ENCODE measurements around the gene TRIM16.
"Not testable (repeated sequence)": the region's sequence is repeated elsewhere in the genome, so short reads cannot be mapped to it uniquely, and the experiment has no call there.

Gene TRIM16

GRCh38 chr17:15658296-15658695, 25.8 kb downstream of the TRIM16 start:
- DNase-seq (ENCODE audit: low read depth in 3 of 3), result no peak

DNA sequence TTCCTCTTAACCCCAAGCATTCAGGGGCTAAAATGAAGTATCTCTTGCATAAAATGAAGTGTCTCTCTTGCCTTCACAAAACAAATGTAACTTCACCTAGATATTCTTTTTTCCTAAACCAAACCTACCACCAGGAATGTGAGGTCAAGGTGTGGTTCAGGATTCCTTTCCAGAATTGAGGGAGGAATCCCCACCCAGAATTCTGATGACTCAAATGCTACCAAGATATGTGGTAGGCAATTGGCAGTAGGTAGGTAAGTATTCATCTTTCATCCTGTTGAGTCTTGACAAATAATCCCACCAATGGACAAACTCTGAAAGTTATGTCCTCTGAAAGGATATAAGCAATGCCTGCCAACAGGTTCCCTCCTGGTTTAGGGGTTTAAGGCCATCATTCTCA, 26.2 kb downstream of the TRIM16 start:
- DNase-seq (ENCODE audit: low read depth in 3 of 3), result no peak

DNA sequence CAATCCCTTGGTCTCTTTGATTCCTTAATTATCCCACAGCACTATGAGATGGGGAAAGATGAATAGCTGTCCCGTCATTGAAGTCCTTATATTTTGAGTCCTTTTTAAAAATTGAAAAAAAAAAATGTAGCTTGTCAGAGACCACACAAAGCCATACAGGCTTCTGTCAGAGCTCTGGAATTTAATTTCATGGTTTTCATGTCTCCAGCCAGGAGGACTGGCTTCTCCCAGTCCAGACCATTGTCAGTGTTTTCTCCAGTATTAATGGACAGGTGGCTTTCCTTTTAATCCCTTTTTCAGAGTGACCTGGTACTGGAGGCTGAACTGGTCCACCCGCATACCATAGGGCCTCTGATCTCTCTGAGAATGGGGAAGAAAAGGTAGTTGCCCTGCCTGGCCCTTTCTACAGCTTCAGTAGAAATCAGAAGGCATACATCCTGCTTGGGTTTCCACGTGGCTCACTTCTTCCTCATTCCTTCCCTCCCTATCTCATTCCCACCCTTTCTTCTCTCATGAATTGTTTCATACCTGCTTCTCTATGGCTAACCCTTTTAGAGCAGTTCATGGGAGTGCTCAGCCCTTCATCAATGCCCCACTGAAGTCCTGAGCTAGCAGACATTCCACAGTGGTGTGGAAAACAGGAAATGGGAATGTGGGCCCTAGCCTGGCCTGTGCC, 29.1 kb downstream of the TRIM16 start:
- DNase-seq (ENCODE audit: low read depth in 3 of 3), result no peak

GRCh38 chr17:15654401-15654800, 29.7 kb downstream of the TRIM16 start:
- not testable (repeated sequence) for DNase-seq (ENCODE audit: low read depth in 3 of 3)

GRCh38 chr17:15652960-15653359, 31.2 kb downstream of the TRIM16 start:
- no peak for DNase-seq (ENCODE audit: low read depth in 3 of 3)

DNA sequence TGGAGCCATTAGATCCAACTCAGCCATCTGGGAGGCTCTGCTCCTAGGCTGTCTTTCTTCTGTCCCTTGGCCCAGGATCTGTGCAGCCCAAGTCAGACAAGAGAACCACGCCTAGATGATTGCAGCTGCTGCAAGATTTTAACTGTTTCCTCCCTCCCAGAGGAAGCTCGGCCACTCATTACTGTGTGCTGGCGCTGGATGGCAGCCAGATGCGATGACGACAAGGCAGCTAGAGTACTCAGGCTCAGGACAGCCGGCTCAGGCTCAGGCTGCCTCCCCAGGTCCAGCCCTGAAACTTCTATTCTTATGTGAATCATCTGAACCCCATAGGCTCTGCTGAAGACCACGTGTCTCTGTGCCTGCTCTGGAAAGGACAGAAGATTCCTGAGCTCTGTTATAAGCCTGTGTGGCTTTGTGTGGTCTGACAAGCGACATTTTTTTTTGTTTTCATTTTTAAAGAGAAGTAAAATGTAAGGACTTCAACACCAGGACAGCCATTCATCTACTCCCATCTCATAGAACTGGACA, 32.5 kb downstream of the TRIM16 start:
- DNase-seq (ENCODE audit: low read depth in 3 of 3), result no peak

DNA sequence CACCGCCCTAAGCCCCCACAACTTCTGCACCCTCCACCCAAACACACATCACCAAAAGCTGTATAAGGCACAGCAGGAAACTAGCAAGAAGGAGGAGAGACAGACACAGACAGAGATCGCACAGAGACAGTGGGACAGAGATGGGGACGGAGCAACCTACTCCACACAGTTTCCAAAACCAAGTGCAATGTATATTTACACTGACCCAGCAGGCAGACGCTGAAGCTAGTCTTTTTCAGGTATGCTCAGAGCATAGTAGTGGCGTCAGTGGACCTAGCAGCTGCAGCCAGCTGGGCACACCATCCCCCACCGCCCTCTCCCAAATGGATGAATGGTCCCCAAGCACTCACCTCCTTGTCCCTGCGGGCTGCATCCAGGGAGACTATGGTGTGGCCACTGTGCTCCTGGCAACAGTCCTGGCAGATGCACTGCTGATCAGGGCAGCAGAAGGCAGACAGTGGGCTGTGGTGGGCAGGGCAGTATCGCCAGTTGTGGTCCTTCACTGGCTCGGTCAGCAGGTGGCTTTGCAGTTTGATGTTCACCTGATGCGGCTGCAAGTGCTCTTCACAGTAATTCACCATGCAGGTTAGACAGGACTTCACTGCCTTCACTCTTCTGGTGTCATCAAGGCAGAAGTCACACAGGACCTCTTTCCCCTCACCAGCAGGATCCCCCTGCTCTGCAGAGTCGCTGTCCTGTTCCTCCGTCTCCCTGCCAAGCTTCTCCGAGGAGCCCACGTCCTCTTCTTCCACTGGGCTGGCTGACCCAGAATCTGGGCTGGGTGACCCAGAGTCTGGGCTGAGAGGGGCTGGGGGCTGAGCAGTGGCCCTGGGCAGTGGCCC, 33.1 kb downstream of the TRIM16 start:
- no peak for DNase-seq (ENCODE audit: low read depth in 3 of 3)

- no peak for DNase-seq (ENCODE audit: low read depth in 3 of 3)
Observed at GRCh38 chr17:15649861-15650421, 34.2 kb downstream of the TRIM16 start.

DNA sequence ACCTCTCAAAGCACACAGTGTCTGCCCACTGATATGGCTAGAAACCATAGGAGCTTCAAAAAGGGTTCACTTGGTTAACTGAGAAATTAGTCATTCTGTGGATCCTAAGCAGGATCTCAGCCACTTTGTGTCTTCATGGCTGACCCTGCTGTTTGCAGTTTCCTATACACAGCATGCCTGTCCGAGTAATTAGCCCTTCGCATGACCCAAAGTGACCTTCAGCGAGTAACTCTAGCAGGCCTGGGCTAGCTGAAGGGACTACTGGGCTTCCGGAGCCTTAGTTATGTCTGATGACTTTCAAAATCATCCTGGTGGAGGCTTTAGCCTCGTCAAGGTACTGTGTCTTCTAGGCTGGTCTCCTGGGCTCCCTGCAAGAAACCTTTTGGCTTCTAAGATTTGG, 35.7 kb downstream of the TRIM16 start:
- no peak for DNase-seq (ENCODE audit: low read depth in 3 of 3)

DNA sequence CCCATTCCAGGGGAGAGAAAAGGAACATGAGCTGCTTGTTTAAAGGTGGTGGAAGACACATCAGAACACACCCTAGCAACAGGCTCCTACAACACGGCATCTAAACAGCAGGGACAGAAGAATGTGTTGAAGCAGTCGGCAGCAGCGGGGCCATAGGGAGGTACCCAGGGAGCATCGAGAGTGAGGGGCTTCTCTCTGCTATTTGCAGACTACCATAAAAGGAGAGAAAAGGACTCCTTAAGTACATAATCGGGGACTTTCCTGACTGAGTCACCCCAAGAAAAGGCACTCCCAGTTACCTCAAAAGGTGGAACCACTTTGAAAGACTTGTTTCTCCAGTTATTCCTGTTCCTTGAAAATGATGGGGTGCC, 38.2 kb downstream of the TRIM16 start:
- DNase-seq (ENCODE audit: low read depth in 3 of 3), result not testable (repeated sequence)

DNA sequence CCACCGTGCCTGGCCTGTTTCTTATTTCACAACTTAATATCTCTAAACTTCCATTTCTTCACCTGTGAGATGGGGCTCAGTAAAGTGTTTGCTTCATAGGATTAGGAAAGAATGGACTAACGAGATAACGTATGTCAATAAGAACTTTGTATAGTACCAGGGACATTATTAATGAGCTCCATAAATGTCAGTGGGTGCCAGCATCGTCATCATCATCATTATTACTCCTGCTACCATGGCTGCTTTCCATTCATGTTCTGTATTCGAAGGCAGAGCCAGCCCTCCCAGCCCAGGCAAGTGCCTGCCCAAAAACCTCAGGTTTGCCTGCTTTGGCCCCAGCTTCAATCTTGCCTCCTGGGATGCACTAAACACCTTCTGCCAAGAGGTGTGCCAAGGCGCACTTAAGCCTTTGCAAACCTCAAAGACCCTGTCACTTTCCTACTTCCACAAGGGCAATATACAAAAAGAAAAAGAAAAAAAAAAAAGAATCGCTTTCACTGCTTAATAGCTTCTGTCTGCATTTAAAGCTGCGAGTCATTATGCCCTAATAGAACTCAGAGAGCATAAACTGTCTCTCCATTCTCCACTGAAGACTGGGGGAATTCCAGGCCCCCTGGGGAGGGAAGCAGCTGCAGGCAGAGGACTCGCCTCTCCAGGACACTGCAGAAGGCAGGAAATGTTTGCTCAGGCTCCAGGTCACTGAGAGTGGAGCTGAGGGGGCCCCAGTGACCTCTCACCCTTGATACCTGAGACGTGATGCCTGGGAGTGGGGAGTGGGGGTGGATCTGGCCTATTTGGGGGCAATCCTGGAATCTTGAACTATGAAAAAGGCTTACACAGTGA, 38.8 kb downstream of the TRIM16 start:
- not testable (repeated sequence) for DNase-seq (ENCODE audit: low read depth in 3 of 3)

- DNase-seq (ENCODE audit: low read depth in 3 of 3), result not testable (repeated sequence)
Observed at GRCh38 chr17:15642505-15643251, 41.4 kb downstream of the TRIM16 start.

DNA sequence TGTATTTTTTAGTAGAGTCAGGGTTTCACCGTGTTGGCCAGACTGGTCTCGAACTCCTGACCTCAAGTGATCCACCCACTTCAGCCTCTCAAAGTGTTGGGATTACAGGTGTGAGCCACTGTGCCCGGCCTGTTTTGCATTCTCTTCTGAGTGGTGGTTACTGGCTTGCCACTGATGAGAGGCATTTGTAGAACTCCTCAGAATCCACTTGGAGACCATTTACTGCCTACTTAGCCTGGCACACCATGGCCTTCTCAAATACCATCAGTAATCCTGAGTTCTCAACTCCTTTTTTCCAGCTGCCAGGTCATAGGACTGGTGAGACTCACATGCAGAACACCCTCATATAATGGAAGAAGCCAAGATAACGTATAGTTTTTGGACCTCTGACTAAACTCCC, 42.1 kb downstream of the TRIM16 start:
- not testable (repeated sequence) for DNase-seq (ENCODE audit: low read depth in 3 of 3)

- not testable (repeated sequence) for DNase-seq (ENCODE audit: low read depth in 3 of 3)
Observed at GRCh38 chr17:15630930-15631453, 53.1 kb downstream of the TRIM16 start.

- not testable (repeated sequence) for DNase-seq (ENCODE audit: low read depth in 3 of 3)
Observed at GRCh38 chr17:15629991-15630390, 54.1 kb downstream of the TRIM16 start.

DNA sequence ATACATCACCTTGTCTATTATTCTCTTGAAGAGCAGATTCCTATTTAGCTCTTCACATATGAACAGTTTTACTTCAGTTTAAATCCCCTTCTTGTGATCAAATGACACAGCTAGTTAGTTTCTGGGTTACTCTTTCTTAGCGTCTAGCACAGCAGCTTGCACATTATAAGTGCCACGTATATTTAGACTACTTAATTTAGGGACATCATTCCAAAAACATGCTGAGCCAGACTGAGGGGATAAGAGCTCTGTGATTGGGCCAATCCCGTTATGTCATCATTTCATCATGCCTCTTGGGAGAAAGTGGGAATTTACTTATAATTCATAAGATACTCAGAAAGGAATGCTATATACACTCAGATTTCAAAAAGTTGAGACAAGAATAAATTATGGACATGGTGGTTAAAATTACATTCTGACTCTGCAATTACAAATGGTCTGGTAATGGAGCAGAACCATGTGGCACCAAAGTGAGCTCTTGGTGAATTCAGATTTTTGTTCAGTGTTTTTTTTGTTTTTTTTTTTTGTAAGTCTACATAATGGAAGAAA, 60.4 kb downstream of the TRIM16 start:
- DNase-seq (ENCODE audit: low read depth in 3 of 3), result not testable (repeated sequence)

GRCh38 chr17:15623255-15623654, 60.9 kb downstream of the TRIM16 start:
- DNase-seq (ENCODE audit: low read depth in 3 of 3), result not testable (repeated sequence)

GRCh38 chr17:15622124-15622523, 62.0 kb downstream of the TRIM16 start:
- not testable (repeated sequence) for DNase-seq (ENCODE audit: low read depth in 3 of 3)

- DNase-seq (ENCODE audit: low read depth in 3 of 3), result not testable (repeated sequence)
Observed at GRCh38 chr17:15619331-15620058, 64.6 kb downstream of the TRIM16 start, which contains the start of gene FBXW10B. Gene FBXW10B, minus strand, starts transcription at chr17:15619704. Its CDS starts 192 bp downstream, at chr17:15619512.

All from stimulated activated CD4-positive, alpha-beta T cell treated with anti-CD3 and anti-CD28 coated beads, TNF-alpha, amount 100 ng/mL, for 4 hours (primary cell).